Esophagus (tissue), 2 donors: Measurements from ENCODE around the gene TATDN3. TPM values are rescaled to one million over a fixed set of nuclear protein-coding genes. Genes with fewer than 3 reads are reported as not detected.
"Not testable (repeated sequence)": the region's sequence is repeated elsewhere in the genome, so short reads cannot be mapped to it uniquely, and the experiment has no call there.

Source experiments
- H3K27ac ChIP-seq, 2 donors: one replicate each; pipeline ENCODE4 v1.5.1; 2013; ENCODE audit warnings: low read depth in 2 of 2, mild to moderate bottlenecking in 2 of 2, inconsistent platforms in 1 of 2, low read length in 1 of 2, moderate library complexity in 1 of 2
- H3K27me3 ChIP-seq, 2 donors: one replicate each; pipeline ENCODE4 v1.6.1; 2013; ENCODE audit warnings: low read length in 2 of 2, control low read depth in 1 of 2, mild to moderate bottlenecking in 1 of 2; ENCODE audit not compliant: insufficient read depth in 2 of 2, control insufficient read depth in 1 of 2
- H3K36me3 ChIP-seq, 2 donors: one replicate each; pipeline ENCODE4 v1.6.1; 2013; ENCODE audit warnings: low read length in 1 of 2; ENCODE audit not compliant: control insufficient read depth in 2 of 2, insufficient read depth in 2 of 2
- H3K4me1 ChIP-seq, 2 donors: one replicate each; pipeline ENCODE4 v1.6.1; 2013; ENCODE audit warnings: low read length in 1 of 2; ENCODE audit not compliant: control insufficient read depth in 2 of 2, insufficient read depth in 2 of 2
- H3K4me3 ChIP-seq, 2 donors: one replicate each; pipeline ENCODE4 v1.5.1; 2013; ENCODE audit warnings: low read length in 2 of 2, mild to moderate bottlenecking in 2 of 2, low read depth in 1 of 2, moderate library complexity in 1 of 2
- H3K9me3 ChIP-seq, 2 donors: one replicate each; pipeline ENCODE4 v1.6.1; 2013; ENCODE audit warnings: mild to moderate bottlenecking in 2 of 2, low read depth in 1 of 2, low read length in 1 of 2, moderate library complexity in 1 of 2; ENCODE audit not compliant: control insufficient read depth in 2 of 2, insufficient read depth in 1 of 2
- WGBS, 2 donors: extraction: QIAGEN DNeasy Blood & Tissue Kit; methylation state at CpG; one replicate each; pipeline ENCODE4 v1.1.7; 2013; 5-methylcytosine and 5-hydroxymethylcytosine counted together
- polyA plus RNA-seq, 2 donors: library from polyadenylated mRNA; stranded (reverse); fragments of 200-250 nt; gene quantifications; one replicate each; pipeline ENCODE4 v1.2.3, GENCODE V29; 2013
- donor health status: healthy with polysubstance abuse.
- donor health status: Bipolar disorder and iron deficiency.

The TATDN3 gene
- polyA plus RNA-seq, 2 donors: 5.0 to 6.8 TPM

DNA sequence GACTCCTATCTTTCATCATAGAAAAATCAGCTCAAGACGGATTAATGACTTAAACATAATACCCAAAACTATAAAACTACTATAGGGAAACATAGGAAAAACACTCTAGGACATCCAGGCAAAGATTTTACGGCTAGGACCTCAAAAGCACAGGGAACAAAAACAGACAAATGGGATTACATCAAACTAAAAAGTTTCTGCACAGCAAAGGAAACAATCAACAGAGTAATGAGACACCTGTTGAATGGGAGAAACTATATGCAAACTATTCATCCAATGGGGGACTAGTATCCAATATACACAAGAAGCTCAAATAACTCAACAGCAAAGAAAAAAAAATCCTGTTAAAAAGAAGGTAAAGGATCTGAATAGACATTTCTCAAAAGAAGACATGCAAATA, 18.7 kb upstream of the TATDN3 start:
- Histone ChIP-seq H3K36me3 (no peaks in the 10 kb centered on the region), H3K9me3 (peaks cover 0 to 2% of the 10 kb centered on the region in 2 donors), H3K4me3 (no peak overlapping the region), H3K27ac (no peak overlapping the region), H3K4me1 (no peaks in the 10 kb centered on the region), H3K27me3 (no peaks in the 10 kb centered on the region)
- 95 to 99% methylated on average over 2 of the region's 2 CpGs for WGBS, 2 donors

DNA sequence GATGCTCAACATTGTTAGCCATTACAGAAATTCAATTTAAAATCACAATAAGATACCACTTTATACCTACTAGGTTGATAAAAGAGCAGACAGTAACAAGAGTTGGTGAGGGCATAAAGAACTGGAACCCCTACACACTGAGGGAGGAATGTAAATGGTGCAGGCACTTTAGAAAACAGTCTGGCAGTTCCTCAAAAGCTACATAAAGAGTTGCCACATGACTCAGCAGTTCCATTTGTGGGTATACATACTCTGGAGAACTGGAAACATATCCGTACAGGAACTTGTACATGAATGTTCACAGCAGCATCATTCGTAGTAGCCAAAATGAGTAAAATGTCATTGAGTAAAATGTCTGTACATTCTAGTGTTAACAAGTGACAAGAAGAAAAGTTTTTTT, 17.1 kb upstream of the TATDN3 start:
- H3K36me3 ChIP-seq: no peaks in the 10 kb centered on the region
- no peaks in the 10 kb centered on the region for H3K27me3 ChIP-seq
- no peaks in the 10 kb centered on the region for H3K9me3 ChIP-seq
- 60 to 63% methylated on average over 2 of the region's 2 CpGs for WGBS, 2 donors
- H3K4me3 ChIP-seq: no peak overlapping the region
- H3K27ac ChIP-seq: no peak overlapping the region
- no peaks in the 10 kb centered on the region for H3K4me1 ChIP-seq

DNA sequence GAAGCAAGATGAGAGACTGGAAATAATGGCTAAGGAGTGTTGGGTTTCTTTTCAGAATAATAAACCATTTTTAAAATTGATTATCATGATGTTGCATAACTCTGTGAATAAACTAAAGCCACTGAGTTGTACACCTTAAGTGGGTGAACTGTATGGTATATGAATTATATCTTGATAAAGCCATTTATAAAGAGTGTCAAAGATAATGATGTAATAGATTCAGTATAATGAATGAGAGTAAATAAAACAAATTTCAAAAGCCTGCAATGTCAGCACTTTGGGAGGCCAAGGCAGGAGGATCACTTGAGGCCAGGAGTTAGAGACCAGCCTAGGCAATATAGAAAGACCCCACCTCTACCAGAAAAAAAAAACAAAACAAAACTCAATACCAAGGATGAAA, 16.5 kb upstream of the TATDN3 start:
- no peaks in the 10 kb centered on the region for H3K27me3 ChIP-seq
- no peaks in the 10 kb centered on the region for H3K36me3 ChIP-seq
- H3K9me3 ChIP-seq: no peaks in the 10 kb centered on the region
- H3K4me3 ChIP-seq: no peak overlapping the region
- no peak overlapping the region for H3K27ac ChIP-seq
- H3K4me1 ChIP-seq: no peaks in the 10 kb centered on the region

DNA sequence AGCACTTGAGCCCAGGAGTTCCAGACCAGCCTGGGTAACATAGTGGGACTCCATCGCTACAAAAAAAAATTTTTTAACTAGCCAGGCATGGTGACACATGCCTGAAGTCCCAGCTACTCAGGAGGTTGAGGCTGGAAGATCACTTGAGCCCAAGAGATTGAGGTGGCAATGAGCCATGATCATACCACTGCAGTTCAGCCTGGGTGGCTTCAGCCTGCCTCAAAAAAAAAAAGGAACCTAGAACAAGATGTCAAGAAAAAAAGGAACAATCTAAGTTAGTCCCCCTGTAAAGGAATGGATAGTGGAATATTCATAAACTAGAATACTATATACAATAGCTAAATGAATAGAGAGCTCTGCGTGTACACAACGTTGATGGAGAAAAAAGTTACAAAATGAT, 14.5 kb upstream of the TATDN3 start:
- no peak overlapping the region for H3K4me3 ChIP-seq
- no peaks in the 10 kb centered on the region for H3K9me3 ChIP-seq
- no peak overlapping the region for H3K27ac ChIP-seq
- H3K4me1 ChIP-seq: no peaks in the 10 kb centered on the region
- H3K27me3 ChIP-seq: no peaks in the 10 kb centered on the region
- 93 to 94% methylated on average over 3 of the region's 3 CpGs for WGBS, 2 donors
- no peaks in the 10 kb centered on the region for H3K36me3 ChIP-seq

DNA sequence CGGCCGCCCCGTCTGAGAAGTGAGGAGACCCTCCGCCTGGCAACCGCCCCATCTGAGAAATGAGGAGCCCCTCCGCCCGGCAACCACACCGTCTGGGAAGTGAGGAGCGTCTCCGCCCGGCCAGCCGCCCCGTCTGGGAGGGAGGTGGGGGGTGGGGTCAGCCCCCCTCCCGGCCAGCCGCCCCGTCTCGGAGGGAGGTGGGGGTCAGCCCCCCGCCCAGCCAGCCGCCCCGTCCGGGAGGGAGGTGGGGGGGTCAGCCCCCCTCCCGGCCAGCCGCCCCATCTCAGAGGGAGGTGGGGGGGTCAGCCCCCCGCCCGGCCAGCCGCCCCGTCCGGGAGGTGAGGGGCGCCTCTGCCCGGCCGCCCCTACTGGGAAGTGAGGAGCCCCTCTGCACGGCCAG, 12.6 kb upstream of the TATDN3 start:
- not testable (repeated sequence) for H3K27ac ChIP-seq, H3K27me3 ChIP-seq, H3K4me3 ChIP-seq, H3K9me3 ChIP-seq, H3K4me1 ChIP-seq, H3K36me3 ChIP-seq
- WGBS, 2 donors: 96% methylated on average over 20 to 32 of the region's 32 CpGs

DNA sequence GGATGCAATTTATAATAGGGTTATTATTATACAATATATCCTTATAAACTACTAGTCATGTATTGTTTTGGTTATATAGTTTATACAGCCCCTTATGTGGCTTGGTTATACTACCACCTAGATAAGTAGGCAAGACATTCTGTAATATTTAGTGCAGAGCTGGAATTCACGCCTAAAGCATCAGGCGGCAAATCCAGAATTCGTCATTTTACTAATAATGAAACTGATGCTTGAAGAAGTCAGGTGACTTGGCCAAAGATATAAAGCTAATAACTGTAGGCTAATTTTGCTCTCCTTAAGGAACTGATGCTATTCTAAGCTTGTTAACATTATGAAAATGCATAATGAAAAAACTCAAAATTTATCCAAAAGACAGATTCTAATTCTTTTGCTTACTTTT, 10.9 kb upstream of the TATDN3 start:
- Histone ChIP-seq H3K4me3 (no peak overlapping the region), H3K4me1 (no peaks in the 10 kb centered on the region), H3K36me3 (no peaks in the 10 kb centered on the region), H3K27ac (no peak overlapping the region), H3K27me3 (no peaks in the 10 kb centered on the region), H3K9me3 (no peaks in the 10 kb centered on the region)
- 90 to 94% methylated on average over 3 of the region's 3 CpGs for WGBS, 2 donors

DNA sequence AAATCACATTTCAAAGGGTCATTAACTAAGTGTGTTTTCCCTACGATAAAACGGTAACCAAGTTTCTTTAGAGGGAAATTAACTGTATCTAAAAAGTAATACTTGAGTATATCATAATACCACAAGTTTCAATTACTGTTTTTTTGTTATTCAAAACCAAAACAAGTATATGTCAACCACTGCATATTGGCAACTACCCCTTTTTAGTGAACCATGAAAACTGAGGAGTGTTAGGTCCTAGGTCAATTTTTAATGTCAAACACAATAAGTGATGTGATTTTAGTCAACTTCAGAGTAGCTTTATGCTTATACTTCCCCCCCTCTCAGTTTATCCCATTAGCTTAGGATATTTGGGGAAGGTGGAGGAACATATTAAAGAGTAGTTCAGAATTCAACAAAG, 10.5 kb upstream of the TATDN3 start:
- Histone ChIP-seq H3K9me3 (no peaks in the 10 kb centered on the region), H3K4me3 (no peak overlapping the region), H3K27ac (no peak overlapping the region), H3K27me3 (no peaks in the 10 kb centered on the region), H3K36me3 (no peaks in the 10 kb centered on the region), H3K4me1 (no peaks in the 10 kb centered on the region)
- 84 to 93% methylated on average over 2 of the region's 2 CpGs for WGBS, 2 donors

DNA sequence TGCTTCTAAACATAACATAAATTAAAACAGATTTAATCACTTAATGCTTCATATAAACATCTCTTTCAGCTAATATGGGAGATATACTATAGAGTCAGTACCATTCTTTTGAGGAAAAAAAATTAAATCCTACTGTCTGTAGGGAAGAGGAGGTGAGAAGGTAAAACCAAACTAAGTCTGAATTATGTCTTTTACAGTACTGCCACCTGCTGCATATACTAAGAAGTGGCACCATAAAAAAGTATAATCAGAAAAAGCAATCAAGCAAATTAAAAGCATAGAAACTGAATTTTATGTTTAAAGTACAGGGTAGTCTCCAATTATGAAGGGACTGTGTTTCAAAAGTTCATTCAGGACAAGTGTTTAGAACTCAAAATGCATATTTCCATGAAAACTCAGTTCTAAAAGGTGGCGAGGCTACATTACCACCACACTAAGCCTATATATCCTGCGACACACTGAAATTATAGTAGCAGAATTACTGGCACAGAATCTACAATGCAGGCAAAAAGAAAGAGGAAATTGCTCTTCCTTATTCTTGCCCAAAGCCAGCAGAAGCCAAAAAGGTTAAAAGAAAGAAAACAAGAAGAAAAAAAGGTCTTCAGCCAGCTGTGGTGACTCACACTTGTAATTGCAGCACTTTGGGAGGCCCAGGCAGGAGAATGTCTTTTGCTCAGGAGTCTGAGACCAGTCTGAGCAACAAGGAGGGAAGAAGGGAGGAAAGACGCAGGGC, 9.1 kb upstream of the TATDN3 start:
- no peak overlapping the region for H3K27ac ChIP-seq
- 89 to 93% methylated on average over 3 of the region's 3 CpGs for WGBS, 2 donors
- no peaks in the 10 kb centered on the region for H3K27me3 ChIP-seq
- H3K4me3 ChIP-seq: no peak overlapping the region
- no peaks in the 10 kb centered on the region for H3K4me1 ChIP-seq
- no peaks in the 10 kb centered on the region for H3K36me3 ChIP-seq
- no peaks in the 10 kb centered on the region for H3K9me3 ChIP-seq

DNA sequence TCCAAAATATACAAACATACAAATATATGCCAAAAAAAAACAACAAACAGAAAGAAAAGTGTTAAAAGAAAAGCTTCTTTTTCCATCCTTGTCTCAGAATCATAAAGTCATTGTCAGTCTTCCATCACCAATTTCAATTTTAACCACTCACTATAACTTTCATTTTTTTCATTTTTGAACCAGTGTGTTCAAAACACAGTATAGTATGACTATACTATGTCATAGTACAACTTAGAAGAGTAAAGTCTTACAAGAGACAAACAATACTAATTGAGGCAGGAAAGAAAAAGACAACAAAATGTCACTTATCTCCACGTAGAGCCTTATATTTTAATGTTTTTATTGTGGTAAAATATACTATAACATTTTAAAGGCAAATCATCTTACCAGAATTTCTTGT, 7.7 kb upstream of the TATDN3 start:
- Histone ChIP-seq H3K27ac (no peak overlapping the region), H3K27me3 (no peaks in the 10 kb centered on the region), H3K36me3 (no peaks in the 10 kb centered on the region), H3K9me3 (no peaks in the 10 kb centered on the region), H3K4me3 (no peak overlapping the region), H3K4me1 (no peaks in the 10 kb centered on the region)
- WGBS, 2 donors: 59 to 74% methylated on average over 1 of the region's 1 CpG

DNA sequence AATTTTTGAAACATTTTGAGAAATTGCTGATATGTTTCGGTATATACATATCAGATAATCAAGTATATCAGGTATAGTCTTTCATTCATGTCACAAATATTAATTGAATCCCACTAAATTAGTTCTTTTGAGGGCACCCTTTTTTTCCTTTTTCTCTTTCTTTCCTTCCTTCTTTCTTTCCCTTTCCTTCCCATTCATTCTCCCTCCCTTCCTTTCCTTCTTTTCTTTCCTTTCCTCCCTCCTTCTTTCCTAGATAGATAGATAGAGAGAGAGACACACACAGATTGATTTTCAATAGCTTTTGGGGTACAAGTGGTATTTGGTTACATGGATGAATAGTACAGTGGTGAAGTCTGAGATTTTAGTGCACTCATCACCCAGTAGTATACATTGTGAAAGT, 5.8 kb upstream of the TATDN3 start:
- no peaks in the 10 kb centered on the region for H3K36me3 ChIP-seq

More for the DNA sequence above, 5.8 kb upstream of the TATDN3 start:
- no peak overlapping the region for H3K4me3 ChIP-seq
- no peaks in the 10 kb centered on the region for H3K9me3 ChIP-seq
- H3K4me1 ChIP-seq: no peaks in the 10 kb centered on the region
- WGBS, 2 donors: 100% methylated on average over 1 of the region's 1 CpG
- H3K27ac ChIP-seq: no peak overlapping the region
- no peaks in the 10 kb centered on the region for H3K27me3 ChIP-seq
